ENCODE measurements around the gene CCDC33. TPM values are rescaled to one million over a fixed set of nuclear protein-coding genes. Genes with fewer than 3 reads are reported as not detected.
A peak's percentile ranks its signal among the peaks of the same experiment; 100 is the strongest.

CCDC33 gene
- 0.04 TPM for polyA plus RNA-seq (2013)

DNA sequence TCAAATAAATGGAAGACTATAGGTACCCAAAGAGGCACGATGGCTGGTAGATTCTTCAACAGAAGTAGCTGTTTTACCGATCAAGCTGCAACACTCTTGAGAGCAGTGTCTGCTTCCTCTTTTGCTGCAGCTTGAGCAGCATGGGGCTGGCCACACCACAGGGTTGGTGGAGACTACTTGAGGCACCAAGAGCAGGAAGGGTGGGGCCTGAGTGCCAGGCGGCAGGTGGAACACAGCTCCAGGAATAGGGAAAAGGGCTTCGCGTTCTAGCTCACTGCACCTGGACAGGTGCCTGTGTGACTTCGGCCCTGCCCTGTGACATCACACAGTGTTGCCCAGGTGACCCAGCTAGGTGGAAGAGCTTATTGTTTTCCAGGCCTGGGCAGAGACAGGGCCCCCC, at the start of gene CCDC33:
Gene CCDC33, plus strand, starts transcription at position 365 of the 400 bp plus-strand sequence. CDS start 394 bp downstream, outside the sequence.
- ChIA-PET POLR2A (interaction anchor here (0.6 kb wide), 1 partner anchor 12 kb away, joined by 3 read pairs; no protein-coding TSS in a partner anchor), CTCF (interaction anchor here (1.0 to 1.8 kb wide), 2 partner anchors 10 to 86 kb away, joined by 3 to 9 read pairs; no protein-coding TSS in a partner anchor)
- no peak within 1 kb of the TSS for H3K4me3 ChIP-seq (ENCODE audit: control insufficient read depth in 1 of 7, extremely low read depth in 1 of 7, insufficient read depth in 4 of 7, low read depth in 2 of 7, low read length in 6 of 7)
- DNase-seq = peak; percentile 54 to 90 (median 87)
- peaks cover 0 to 22% (median 14%) of the 10 kb centered on the region in 4 experiments for H3K4me1 ChIP-seq (ENCODE audit: control extremely low read depth in 1 of 4, control insufficient read depth in 4 of 4, insufficient read depth in 4 of 4, low read length in 3 of 4)
- no peaks in the 10 kb centered on the region for H3K9me3 ChIP-seq (ENCODE audit: control extremely low read depth in 1 of 5, control insufficient read depth in 4 of 5, insufficient read depth in 2 of 5, low read depth in 1 of 5, low read length in 4 of 5)
- no peak within 1 kb of the TSS for H3K27ac ChIP-seq (ENCODE audit: insufficient read depth in 1 of 2, low read depth in 1 of 2, low read length in 2 of 2, poor library complexity in 1 of 2, severe bottlenecking in 2 of 2)
- H3K36me3 ChIP-seq (ENCODE audit: control insufficient read depth in 4 of 4, insufficient read depth in 4 of 4, low read length in 3 of 4) = no peaks in the 10 kb centered on the region
- WGBS (ENCODE audit: insufficient coverage) = 16% methylated on average over 6 of the region's 6 CpGs
- H3K27me3 ChIP-seq (replicated peaks in 2 of 5; ENCODE audit: control insufficient read depth in 4 of 5, insufficient read depth in 5 of 5, low read length in 4 of 5) = no peaks in the 10 kb centered on the region

DNA sequence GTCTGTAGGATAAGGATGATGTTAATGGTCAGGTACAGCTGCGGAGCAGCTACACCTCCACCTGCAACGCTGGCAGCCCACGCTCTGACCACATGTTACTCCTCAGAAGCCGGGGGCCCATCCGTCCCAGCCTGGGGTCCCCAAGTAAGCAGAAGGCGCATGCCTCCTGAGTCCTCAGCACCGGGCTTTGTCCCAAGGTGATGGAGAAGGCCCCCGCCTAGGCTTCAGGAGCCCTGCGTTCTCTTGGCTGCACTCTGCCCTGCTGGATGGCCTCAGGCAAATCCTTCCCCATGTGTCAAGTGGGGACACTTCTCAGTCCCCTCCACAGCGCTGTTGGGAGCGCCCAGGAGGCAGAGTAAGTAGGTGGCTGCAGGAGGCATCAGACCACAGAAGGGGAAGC, 47.9 kb upstream of the CCDC33 start:
- Histone ChIP-seq H3K4me3 (ENCODE audit: control insufficient read depth in 1 of 7, extremely low read depth in 1 of 7, insufficient read depth in 4 of 7, low read depth in 2 of 7, low read length in 6 of 7) (no peak overlapping the region), H3K27ac (ENCODE audit: insufficient read depth in 1 of 2, low read depth in 1 of 2, low read length in 2 of 2, poor library complexity in 1 of 2, severe bottlenecking in 2 of 2) (no peak overlapping the region), H3K36me3 (ENCODE audit: control insufficient read depth in 4 of 4, insufficient read depth in 4 of 4, low read length in 3 of 4) (no peaks in the 10 kb centered on the region), H3K27me3 (replicated peaks in 2 of 5; ENCODE audit: control insufficient read depth in 4 of 5, insufficient read depth in 5 of 5, low read length in 4 of 5) (peaks cover 0 to 4% (median 0%) of the 10 kb centered on the region in 5 experiments), H3K9me3 (ENCODE audit: control extremely low read depth in 1 of 5, control insufficient read depth in 4 of 5, insufficient read depth in 2 of 5, low read depth in 1 of 5, low read length in 4 of 5) (no peaks in the 10 kb centered on the region), H3K4me1 (ENCODE audit: control extremely low read depth in 1 of 4, control insufficient read depth in 4 of 4, insufficient read depth in 4 of 4, low read length in 3 of 4) (no peaks in the 10 kb centered on the region)
- CTCF ChIA-PET = no interaction called here
- 93% methylated on average over 11 of the region's 11 CpGs for WGBS (ENCODE audit: insufficient coverage)
- no peak for DNase-seq
- POLR2A ChIA-PET = no interaction called here

DNA sequence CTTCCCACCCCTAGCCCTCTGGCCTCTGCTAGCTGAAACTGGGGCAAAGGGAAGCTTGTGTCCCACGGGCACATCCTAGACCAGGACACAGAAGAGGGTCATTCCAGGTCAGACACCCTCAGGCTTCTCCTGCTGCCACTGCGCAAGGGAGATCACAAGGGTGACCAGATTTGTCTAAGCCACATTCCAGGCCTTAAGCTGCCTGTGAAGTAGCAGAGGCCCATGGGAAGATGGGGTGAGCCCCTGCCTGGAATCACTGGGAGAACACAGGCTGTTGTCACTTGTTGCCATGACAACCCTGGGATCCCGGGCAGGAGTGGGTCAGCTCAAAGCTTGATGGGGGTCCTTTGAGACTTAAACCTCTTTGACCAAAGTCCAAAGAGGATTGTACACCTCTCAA, 44.3 kb upstream of the CCDC33 start:
- Histone ChIP-seq H3K36me3 (ENCODE audit: control insufficient read depth in 4 of 4, insufficient read depth in 4 of 4, low read length in 3 of 4) (no peaks in the 10 kb centered on the region), H3K27ac (ENCODE audit: insufficient read depth in 1 of 2, low read depth in 1 of 2, low read length in 2 of 2, poor library complexity in 1 of 2, severe bottlenecking in 2 of 2) (no peak overlapping the region), H3K27me3 (replicated peaks in 2 of 5; ENCODE audit: control insufficient read depth in 4 of 5, insufficient read depth in 5 of 5, low read length in 4 of 5) (peaks cover 0 to 2% (median 0%) of the 10 kb centered on the region in 5 experiments), H3K4me3 (ENCODE audit: control insufficient read depth in 1 of 7, extremely low read depth in 1 of 7, insufficient read depth in 4 of 7, low read depth in 2 of 7, low read length in 6 of 7) (no peak overlapping the region), H3K9me3 (ENCODE audit: control extremely low read depth in 1 of 5, control insufficient read depth in 4 of 5, insufficient read depth in 2 of 5, low read depth in 1 of 5, low read length in 4 of 5) (no peaks in the 10 kb centered on the region), H3K4me1 (ENCODE audit: control extremely low read depth in 1 of 4, control insufficient read depth in 4 of 4, insufficient read depth in 4 of 4, low read length in 3 of 4) (peaks cover 0 to 17% (median 3%) of the 10 kb centered on the region in 4 experiments)
- no peak for DNase-seq
- POLR2A ChIA-PET = no interaction called here
- CTCF ChIA-PET = interaction anchor here (1.9 kb wide), 1 partner anchor 13 kb away, joined by 4 read pairs; no protein-coding TSS in a partner anchor
- 90% methylated on average over 3 of the region's 3 CpGs for WGBS (ENCODE audit: insufficient coverage)

GRCh38 chr15:74192751-74193150, 43.4 kb upstream of the CCDC33 start:
- WGBS (ENCODE audit: insufficient coverage) = 78% methylated on average over 3 of the region's 5 CpGs
- CTCF ChIA-PET = interaction anchor here (1.9 kb wide), 1 partner anchor 12 kb away, joined by 4 read pairs; no protein-coding TSS in a partner anchor
- DNase-seq = no peak

GRCh38 chr15:74193299-74193718, 42.8 kb upstream of the CCDC33 start:
- WGBS (ENCODE audit: insufficient coverage) = 98% methylated on average over 4 of the region's 4 CpGs

More at GRCh38 chr15:74192751-74193150, 43.4 kb upstream of the CCDC33 start:
- Histone ChIP-seq H3K9me3 (ENCODE audit: control extremely low read depth in 1 of 5, control insufficient read depth in 4 of 5, insufficient read depth in 2 of 5, low read depth in 1 of 5, low read length in 4 of 5) (no peaks in the 10 kb centered on the region), H3K36me3 (ENCODE audit: control insufficient read depth in 4 of 4, insufficient read depth in 4 of 4, low read length in 3 of 4) (no peaks in the 10 kb centered on the region), H3K27me3 (replicated peaks in 2 of 5; ENCODE audit: control insufficient read depth in 4 of 5, insufficient read depth in 5 of 5, low read length in 4 of 5) (peaks cover 0 to 2% (median 0%) of the 10 kb centered on the region in 5 experiments), H3K4me1 (ENCODE audit: control extremely low read depth in 1 of 4, control insufficient read depth in 4 of 4, insufficient read depth in 4 of 4, low read length in 3 of 4) (peaks cover 0 to 17% (median 3%) of the 10 kb centered on the region in 4 experiments), H3K4me3 (ENCODE audit: control insufficient read depth in 1 of 7, extremely low read depth in 1 of 7, insufficient read depth in 4 of 7, low read depth in 2 of 7, low read length in 6 of 7) (no peak overlapping the region), H3K27ac (ENCODE audit: insufficient read depth in 1 of 2, low read depth in 1 of 2, low read length in 2 of 2, poor library complexity in 1 of 2, severe bottlenecking in 2 of 2) (no peak overlapping the region)
- POLR2A ChIA-PET = no interaction called here

DNA sequence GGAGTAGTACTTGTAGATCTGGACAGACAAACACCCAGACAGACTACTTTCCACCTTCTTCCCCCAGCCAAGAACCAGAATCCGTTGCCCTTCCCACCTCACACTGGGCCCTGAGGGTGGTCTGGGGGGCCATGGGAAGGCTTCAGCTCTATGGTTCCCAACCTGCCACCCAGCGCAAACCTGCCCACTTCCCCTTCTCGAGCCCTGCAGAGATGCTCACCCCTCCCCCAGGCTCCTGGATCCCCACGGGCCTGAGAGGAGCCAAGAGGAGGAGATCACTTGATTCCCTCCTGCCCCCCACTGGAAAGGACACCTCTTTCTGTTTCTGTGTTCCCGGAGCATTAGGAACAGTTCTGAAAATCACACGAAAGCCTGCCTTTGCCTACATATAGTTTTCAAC, 42.2 kb upstream of the CCDC33 start:
- H3K9me3 ChIP-seq (ENCODE audit: control extremely low read depth in 1 of 5, control insufficient read depth in 4 of 5, insufficient read depth in 2 of 5, low read depth in 1 of 5, low read length in 4 of 5) = no peaks in the 10 kb centered on the region
- H3K27ac ChIP-seq (ENCODE audit: insufficient read depth in 1 of 2, low read depth in 1 of 2, low read length in 2 of 2, poor library complexity in 1 of 2, severe bottlenecking in 2 of 2) = no peak overlapping the region
- H3K27me3 ChIP-seq (replicated peaks in 2 of 5; ENCODE audit: control insufficient read depth in 4 of 5, insufficient read depth in 5 of 5, low read length in 4 of 5) = no peaks in the 10 kb centered on the region
- ChIA-PET POLR2A (no interaction called here), CTCF (no interaction called here)
- H3K36me3 ChIP-seq (ENCODE audit: control insufficient read depth in 4 of 4, insufficient read depth in 4 of 4, low read length in 3 of 4) = no peaks in the 10 kb centered on the region
- DNase-seq = no peak
- H3K4me1 ChIP-seq (ENCODE audit: control extremely low read depth in 1 of 4, control insufficient read depth in 4 of 4, insufficient read depth in 4 of 4, low read length in 3 of 4) = peaks cover 0 to 17% (median 3%) of the 10 kb centered on the region in 4 experiments
- no peak overlapping the region for H3K4me3 ChIP-seq (ENCODE audit: control insufficient read depth in 1 of 7, extremely low read depth in 1 of 7, insufficient read depth in 4 of 7, low read depth in 2 of 7, low read length in 6 of 7)
- 58% methylated on average over 6 of the region's 6 CpGs for WGBS (ENCODE audit: insufficient coverage)

More at GRCh38 chr15:74193299-74193718, 42.8 kb upstream of the CCDC33 start:
- no peaks in the 10 kb centered on the region for H3K9me3 ChIP-seq (ENCODE audit: control extremely low read depth in 1 of 5, control insufficient read depth in 4 of 5, insufficient read depth in 2 of 5, low read depth in 1 of 5, low read length in 4 of 5)
- H3K27ac ChIP-seq (ENCODE audit: insufficient read depth in 1 of 2, low read depth in 1 of 2, low read length in 2 of 2, poor library complexity in 1 of 2, severe bottlenecking in 2 of 2) = no peak overlapping the region
- ChIA-PET CTCF (no interaction called here), POLR2A (no interaction called here)
- no peaks in the 10 kb centered on the region for H3K36me3 ChIP-seq (ENCODE audit: control insufficient read depth in 4 of 4, insufficient read depth in 4 of 4, low read length in 3 of 4)
- peaks cover 0 to 2% (median 0%) of the 10 kb centered on the region in 5 experiments for H3K27me3 ChIP-seq (replicated peaks in 2 of 5; ENCODE audit: control insufficient read depth in 4 of 5, insufficient read depth in 5 of 5, low read length in 4 of 5)
- no peak overlapping the region for H3K4me3 ChIP-seq (ENCODE audit: control insufficient read depth in 1 of 7, extremely low read depth in 1 of 7, insufficient read depth in 4 of 7, low read depth in 2 of 7, low read length in 6 of 7)
- H3K4me1 ChIP-seq (ENCODE audit: control extremely low read depth in 1 of 4, control insufficient read depth in 4 of 4, insufficient read depth in 4 of 4, low read length in 3 of 4) = peaks cover 0 to 17% (median 3%) of the 10 kb centered on the region in 4 experiments
- DNase-seq = no peak

Measured in common myeloid progenitor, CD34-positive (primary cell).